HepG2 (cell line): Measurements from ENCODE around the gene SMURF2. TPM values are rescaled to one million over a fixed set of nuclear protein-coding genes. Genes with fewer than 3 reads are reported as not detected.

ENCODE experiments used
- ARHGAP35 ChIP-seq: sonication (generic); formaldehyde crosslinking; IDR thresholded peaks from 2 replicates; pipeline ENCODE4 v1.9.0; 2022; ENCODE audit warnings: mild to moderate bottlenecking, inconsistent platforms, moderate library complexity, missing genetic modification reagents, borderline replicate concordance
- CCDC6 ChIP-seq: sonication (generic); formaldehyde crosslinking; IDR thresholded peaks from 2 replicates; pipeline ENCODE4 v1.8.1; 2022; ENCODE audit warnings: mild to moderate bottlenecking, missing genetic modification reagents, moderate library complexity
- HNF1B ChIP-seq: sonication (generic); formaldehyde crosslinking; IDR thresholded peaks from 2 replicates; pipeline ENCODE4 v1.5.1; 2020; ENCODE audit warnings: mild to moderate bottlenecking, moderate library complexity, missing genetic modification reagents
- ZNF143 ChIP-seq: sonication (generic); formaldehyde crosslinking; IDR thresholded peaks from 2 replicates; pipeline ENCODE4 v1.4.0; 2020; ENCODE audit warnings: missing genetic modification reagents
- ZNF232 ChIP-seq: sonication (generic); formaldehyde crosslinking; IDR thresholded peaks from 2 replicates; pipeline ENCODE4 v1.4.0; 2020; ENCODE audit warnings: missing genetic modification reagents, borderline replicate concordance
- ZNF703 ChIP-seq: sonication (generic); formaldehyde crosslinking; IDR thresholded peaks from 2 replicates; pipeline ENCODE4 v1.5.1; 2020; ENCODE audit warnings: missing genetic modification reagents, mild to moderate bottlenecking, moderate library complexity, borderline replicate concordance
- polyA plus RNA-seq, 8 experiments: library from polyadenylated mRNA; depleted of rRNA in 3 of 8; stranded (reverse) in 7 of 8; unstranded in 1 of 8; fragments of >200 nt; fragmentation: Illumina TruSeq in 4 of 8; extraction: Trizol in 4 of 8; gene quantifications; 2 replicates each; pipeline versions ENCODE4 v1.2.1 to v1.2.3, GENCODE V29; 2011 to 2016; ENCODE audit warnings: low read depth in 4 of 8, missing spikeins in 1 of 8, mixed read lengths in 1 of 8; ENCODE audit not compliant: insufficient read depth in 1 of 8
- total RNA-seq, 5 experiments: library from RNA; depleted of rRNA; stranded (reverse); fragments of >200 nt; fragmentation: Illumina TruSeq; extraction: Trizol; gene quantifications; 2 replicates each; pipeline ENCODE4 v1.2.3, GENCODE V29; 2016; ENCODE audit warnings: low read depth in 1 of 5
- TF ChIP-seq, protein P1 (sequence below), 2 experiments: fragments of 450-650 bp in 1 of 2; sonication (generic) in 1 of 2; formaldehyde crosslinking in 1 of 2; IDR thresholded peaks; 2 replicates each; pipeline versions ENCODE4 v1.6.1 to v1.8.0; 2016 to 2022; ENCODE audit warnings: antibody characterized with exemption in 1 of 2, mild to moderate bottlenecking in 1 of 2, missing genetic modification reagents in 1 of 2
- TF ChIP-seq, protein P2 (sequence below): sonication (generic); formaldehyde crosslinking; IDR thresholded peaks from 2 replicates; pipeline ENCODE4 v1.4.0; 2020; ENCODE audit warnings: missing genetic modification reagents, borderline replicate concordance
- TF ChIP-seq, protein P3 (sequence below): sonication (generic); formaldehyde crosslinking; IDR thresholded peaks from 2 replicates; pipeline ENCODE4 v1.8.0; 2022; ENCODE audit warnings: mild to moderate bottlenecking, missing genetic modification reagents, moderate library complexity
- TF ChIP-seq, protein P4 (sequence below): sonication (generic); formaldehyde crosslinking; IDR thresholded peaks from 2 replicates; pipeline ENCODE4 v1.4.0; 2020; ENCODE audit warnings: mild to moderate bottlenecking, low read depth, missing genetic modification reagents

The SMURF2 gene
- total and polyA plus RNA-seq, 2 of the 13 experiments (the other 11 are each of a cell fraction or from before 2014, with no cell fraction given), result 14.9 to 24.3 TPM

- TF ChIP-seq, protein P1, sequence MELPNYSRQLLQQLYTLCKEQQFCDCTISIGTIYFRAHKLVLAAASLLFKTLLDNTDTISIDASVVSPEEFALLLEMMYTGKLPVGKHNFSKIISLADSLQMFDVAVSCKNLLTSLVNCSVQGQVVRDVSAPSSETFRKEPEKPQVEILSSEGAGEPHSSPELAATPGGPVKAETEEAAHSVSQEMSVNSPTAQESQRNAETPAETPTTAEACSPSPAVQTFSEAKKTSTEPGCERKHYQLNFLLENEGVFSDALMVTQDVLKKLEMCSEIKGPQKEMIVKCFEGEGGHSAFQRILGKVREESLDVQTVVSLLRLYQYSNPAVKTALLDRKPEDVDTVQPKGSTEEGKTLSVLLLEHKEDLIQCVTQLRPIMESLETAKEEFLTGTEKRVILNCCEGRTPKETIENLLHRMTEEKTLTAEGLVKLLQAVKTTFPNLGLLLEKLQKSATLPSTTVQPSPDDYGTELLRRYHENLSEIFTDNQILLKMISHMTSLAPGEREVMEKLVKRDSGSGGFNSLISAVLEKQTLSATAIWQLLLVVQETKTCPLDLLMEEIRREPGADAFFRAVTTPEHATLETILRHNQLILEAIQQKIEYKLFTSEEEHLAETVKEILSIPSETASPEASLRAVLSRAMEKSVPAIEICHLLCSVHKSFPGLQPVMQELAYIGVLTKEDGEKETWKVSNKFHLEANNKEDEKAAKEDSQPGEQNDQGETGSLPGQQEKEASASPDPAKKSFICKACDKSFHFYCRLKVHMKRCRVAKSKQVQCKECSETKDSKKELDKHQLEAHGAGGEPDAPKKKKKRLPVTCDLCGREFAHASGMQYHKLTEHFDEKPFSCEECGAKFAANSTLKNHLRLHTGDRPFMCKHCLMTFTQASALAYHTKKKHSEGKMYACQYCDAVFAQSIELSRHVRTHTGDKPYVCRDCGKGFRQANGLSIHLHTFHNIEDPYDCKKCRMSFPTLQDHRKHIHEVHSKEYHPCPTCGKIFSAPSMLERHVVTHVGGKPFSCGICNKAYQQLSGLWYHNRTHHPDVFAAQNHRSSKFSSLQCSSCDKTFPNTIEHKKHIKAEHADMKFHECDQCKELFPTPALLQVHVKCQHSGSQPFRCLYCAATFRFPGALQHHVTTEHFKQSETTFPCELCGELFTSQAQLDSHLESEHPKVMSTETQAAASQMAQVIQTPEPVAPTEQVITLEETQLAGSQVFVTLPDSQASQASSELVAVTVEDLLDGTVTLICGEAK (IDR thresholded peaks at IDR 0.05), result no peak
- TF ChIP-seq, protein P1 (CRISPR knock-in tag; IDR thresholded peaks at IDR 0.05), result no peak
- TF ChIP-seq, protein P2, sequence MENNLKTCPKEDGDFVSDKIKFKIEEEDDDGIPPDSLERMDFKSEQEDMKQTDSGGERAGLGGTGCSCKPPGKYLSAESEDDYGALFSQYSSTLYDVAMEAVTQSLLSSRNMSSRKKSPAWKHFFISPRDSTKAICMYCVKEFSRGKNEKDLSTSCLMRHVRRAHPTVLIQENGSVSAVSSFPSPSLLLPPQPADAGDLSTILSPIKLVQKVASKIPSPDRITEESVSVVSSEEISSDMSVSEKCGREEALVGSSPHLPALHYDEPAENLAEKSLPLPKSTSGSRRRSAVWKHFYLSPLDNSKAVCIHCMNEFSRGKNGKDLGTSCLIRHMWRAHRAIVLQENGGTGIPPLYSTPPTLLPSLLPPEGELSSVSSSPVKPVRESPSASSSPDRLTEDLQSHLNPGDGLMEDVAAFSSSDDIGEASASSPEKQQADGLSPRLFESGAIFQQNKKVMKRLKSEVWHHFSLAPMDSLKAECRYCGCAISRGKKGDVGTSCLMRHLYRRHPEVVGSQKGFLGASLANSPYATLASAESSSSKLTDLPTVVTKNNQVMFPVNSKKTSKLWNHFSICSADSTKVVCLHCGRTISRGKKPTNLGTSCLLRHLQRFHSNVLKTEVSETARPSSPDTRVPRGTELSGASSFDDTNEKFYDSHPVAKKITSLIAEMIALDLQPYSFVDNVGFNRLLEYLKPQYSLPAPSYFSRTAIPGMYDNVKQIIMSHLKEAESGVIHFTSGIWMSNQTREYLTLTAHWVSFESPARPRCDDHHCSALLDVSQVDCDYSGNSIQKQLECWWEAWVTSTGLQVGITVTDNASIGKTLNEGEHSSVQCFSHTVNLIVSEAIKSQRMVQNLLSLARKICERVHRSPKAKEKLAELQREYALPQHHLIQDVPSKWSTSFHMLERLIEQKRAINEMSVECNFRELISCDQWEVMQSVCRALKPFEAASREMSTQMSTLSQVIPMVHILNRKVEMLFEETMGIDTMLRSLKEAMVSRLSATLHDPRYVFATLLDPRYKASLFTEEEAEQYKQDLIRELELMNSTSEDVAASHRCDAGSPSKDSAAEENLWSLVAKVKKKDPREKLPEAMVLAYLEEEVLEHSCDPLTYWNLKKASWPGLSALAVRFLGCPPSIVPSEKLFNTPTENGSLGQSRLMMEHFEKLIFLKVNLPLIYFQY (CRISPR knock-in tag), result no peak
- TF ChIP-seq, protein P3, sequence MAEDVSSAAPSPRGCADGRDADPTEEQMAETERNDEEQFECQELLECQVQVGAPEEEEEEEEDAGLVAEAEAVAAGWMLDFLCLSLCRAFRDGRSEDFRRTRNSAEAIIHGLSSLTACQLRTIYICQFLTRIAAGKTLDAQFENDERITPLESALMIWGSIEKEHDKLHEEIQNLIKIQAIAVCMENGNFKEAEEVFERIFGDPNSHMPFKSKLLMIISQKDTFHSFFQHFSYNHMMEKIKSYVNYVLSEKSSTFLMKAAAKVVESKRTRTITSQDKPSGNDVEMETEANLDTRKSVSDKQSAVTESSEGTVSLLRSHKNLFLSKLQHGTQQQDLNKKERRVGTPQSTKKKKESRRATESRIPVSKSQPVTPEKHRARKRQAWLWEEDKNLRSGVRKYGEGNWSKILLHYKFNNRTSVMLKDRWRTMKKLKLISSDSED (CRISPR knock-in tag), result no peak
- TF ChIP-seq ARHGAP35 (CRISPR knock-in tag) (no peak), ZNF232 (CRISPR knock-in tag) (no peak), CCDC6 (CRISPR knock-in tag) (no peak), ZNF143 (CRISPR knock-in tag) (no peak), ZNF703 (CRISPR knock-in tag) (no peak), HNF1B (no peak)
- TF ChIP-seq, protein P4, sequence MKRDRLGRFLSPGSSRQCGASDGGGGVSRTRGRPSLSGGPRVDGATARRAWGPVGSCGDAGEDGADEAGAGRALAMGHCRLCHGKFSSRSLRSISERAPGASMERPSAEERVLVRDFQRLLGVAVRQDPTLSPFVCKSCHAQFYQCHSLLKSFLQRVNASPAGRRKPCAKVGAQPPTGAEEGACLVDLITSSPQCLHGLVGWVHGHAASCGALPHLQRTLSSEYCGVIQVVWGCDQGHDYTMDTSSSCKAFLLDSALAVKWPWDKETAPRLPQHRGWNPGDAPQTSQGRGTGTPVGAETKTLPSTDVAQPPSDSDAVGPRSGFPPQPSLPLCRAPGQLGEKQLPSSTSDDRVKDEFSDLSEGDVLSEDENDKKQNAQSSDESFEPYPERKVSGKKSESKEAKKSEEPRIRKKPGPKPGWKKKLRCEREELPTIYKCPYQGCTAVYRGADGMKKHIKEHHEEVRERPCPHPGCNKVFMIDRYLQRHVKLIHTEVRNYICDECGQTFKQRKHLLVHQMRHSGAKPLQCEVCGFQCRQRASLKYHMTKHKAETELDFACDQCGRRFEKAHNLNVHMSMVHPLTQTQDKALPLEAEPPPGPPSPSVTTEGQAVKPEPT (CRISPR knock-in tag), result no peak
Observed at GRCh38 chr17:64532409-64532808, 129.7 kb downstream of the SMURF2 start (continued).
